Measurements from ENCODE around the gene INPP1. TPM values are rescaled to one million over a fixed set of nuclear protein-coding genes. Genes with fewer than 3 reads are reported as not detected.

Gene INPP1
- total RNA-seq, 2 experiments from 2014 or later, result not detected

GRCh38 chr2:190396271-190396670, 52.9 kb downstream of the INPP1 start:
- ChIA-PET POLR2A (no interaction called here), CTCF (ENCODE audit: unreplicated experiment) (no interaction called here)
- Histone ChIP-seq H2AFZ (ENCODE audit: low read length) (no peak overlapping the region), H3K79me2 (ENCODE audit: insufficient read depth, low read depth, low read length) (no peaks in the 10 kb centered on the region), H3K4me2 (ENCODE audit: low read length) (no peak overlapping the region), H3K4me3 (ENCODE audit: low read depth, low read length, poor library complexity, severe bottlenecking) (no peak overlapping the region), H3K4me1 (ENCODE audit: insufficient read depth, low read length, poor library complexity, severe bottlenecking) (no peaks in the 10 kb centered on the region), H3K9me3 (ENCODE audit: low read length) (no peaks in the 10 kb centered on the region), H4K20me1 (ENCODE audit: insufficient read depth, low read length) (no peaks in the 10 kb centered on the region), H3K27ac (ENCODE audit: low read depth, low read length, poor library complexity, severe bottlenecking) (no peak overlapping the region), H3K36me3 (ENCODE audit: insufficient read depth, low read length) (no peaks in the 10 kb centered on the region), H3K9me2 (ENCODE audit: insufficient read depth, low read length) (no peaks in the 10 kb centered on the region)
- no TSS peak for BruUV-seq (replicated peaks)
- no peak for DNase-seq (ENCODE audit: low spot score)
- intact Hi-C loops (cut with micrococcal nuclease; ENCODE audit: unreplicated experiment), result no loop called here
- TF ChIP-seq EZH2phosphoT487 (IDR thresholded peaks at IDR 0.05; ENCODE audit: borderline replicate concordance, low read depth, low read length) (no peak), CTCF (conservative IDR thresholded peaks at IDR 0.05; ENCODE audit: low read length) (no peak)

- no peaks in the 10 kb centered on the region for H4K20me1 ChIP-seq (ENCODE audit: insufficient read depth, low read length)
- H3K79me2 ChIP-seq (ENCODE audit: insufficient read depth, low read depth, low read length), result no peaks in the 10 kb centered on the region
- H3K9me3 ChIP-seq (ENCODE audit: low read length), result no peaks in the 10 kb centered on the region
- no peak for DNase-seq (ENCODE audit: low spot score)
- no peak for TF ChIP-seq EZH2phosphoT487 (IDR thresholded peaks at IDR 0.05; ENCODE audit: borderline replicate concordance, low read depth, low read length)
- TF ChIP-seq CTCF (conservative IDR thresholded peaks at IDR 0.05; ENCODE audit: low read length), result no peak
- CTCF ChIA-PET (ENCODE audit: unreplicated experiment), result no interaction called here
- H3K4me1 ChIP-seq (ENCODE audit: insufficient read depth, low read length, poor library complexity, severe bottlenecking), result peaks cover 7% of the 10 kb centered on the region
- POLR2A ChIA-PET, result no interaction called here
- no peaks in the 10 kb centered on the region for H3K9me2 ChIP-seq (ENCODE audit: insufficient read depth, low read length)
- no peak overlapping the region for H2AFZ ChIP-seq (ENCODE audit: low read length)
- no peak overlapping the region for H3K27ac ChIP-seq (ENCODE audit: low read depth, low read length, poor library complexity, severe bottlenecking)
- intact Hi-C loops (cut with micrococcal nuclease; ENCODE audit: unreplicated experiment), result no loop called here
- no peak overlapping the region for H3K4me2 ChIP-seq (ENCODE audit: low read length)
- no peaks in the 10 kb centered on the region for H3K36me3 ChIP-seq (ENCODE audit: insufficient read depth, low read length)
- BruUV-seq (replicated peaks), result no TSS peak
- H3K4me3 ChIP-seq (ENCODE audit: low read depth, low read length, poor library complexity, severe bottlenecking), result no peak overlapping the region
Measured at GRCh38 chr2:190402986-190403603, 59.7 kb downstream of the INPP1 start.

- intact Hi-C loops (cut with micrococcal nuclease; ENCODE audit: unreplicated experiment), result no loop called here
- Histone ChIP-seq H3K79me2 (ENCODE audit: insufficient read depth, low read depth, low read length) (no peaks in the 10 kb centered on the region), H3K9me2 (ENCODE audit: insufficient read depth, low read length) (no peaks in the 10 kb centered on the region), H3K36me3 (ENCODE audit: insufficient read depth, low read length) (no peaks in the 10 kb centered on the region), H3K9me3 (ENCODE audit: low read length) (no peaks in the 10 kb centered on the region), H3K4me3 (ENCODE audit: low read depth, low read length, poor library complexity, severe bottlenecking) (no peak overlapping the region), H4K20me1 (ENCODE audit: insufficient read depth, low read length) (no peaks in the 10 kb centered on the region), H2AFZ (ENCODE audit: low read length) (no peak overlapping the region), H3K4me2 (ENCODE audit: low read length) (no peak overlapping the region), H3K27ac (ENCODE audit: low read depth, low read length, poor library complexity, severe bottlenecking) (no peak overlapping the region), H3K4me1 (ENCODE audit: insufficient read depth, low read length, poor library complexity, severe bottlenecking) (peaks cover 11% of the 10 kb centered on the region)
- DNase-seq (ENCODE audit: low spot score), result no peak
- CTCF ChIA-PET (ENCODE audit: unreplicated experiment), result no interaction called here
- POLR2A ChIA-PET, result interaction anchor here (0.5 kb wide), 1 partner anchor 529 kb away, joined by 3 read pairs; no protein-coding TSS in a partner anchor
- no peak for TF ChIP-seq EZH2phosphoT487 (IDR thresholded peaks at IDR 0.05; ENCODE audit: borderline replicate concordance, low read depth, low read length)
- no peak for TF ChIP-seq CTCF (conservative IDR thresholded peaks at IDR 0.05; ENCODE audit: low read length)
- BruUV-seq (replicated peaks), result no TSS peak
Measured at GRCh38 chr2:190404487-190404886, 61.1 kb downstream of the INPP1 start.

All from OCI-LY7 (cell line).